ENCODE results near the gene PRKAG2. TPM values are rescaled to one million over a fixed set of nuclear protein-coding genes. Genes with fewer than 3 reads are reported as not detected.
A peak's percentile ranks its signal among the peaks of the same experiment; 100 is the strongest.

The PRKAG2 gene
- total and polyA plus RNA-seq, 2 of the 8 experiments (the other 6 are each of a cell fraction or from before 2014, with no cell fraction given) = 7.5 to 18.1 TPM

GRCh38 chr7:151871904-151872303 is 5.0 kb downstream of the PRKAG2 start:
- H3K18ac ChIP-seq (ENCODE audit: extremely low read depth, low read length) = no peak overlapping the region
- POLR2A ChIA-PET (ENCODE audit: partially characterized antibody) = no interaction called here
- no peak overlapping the region for H2BK20ac ChIP-seq (ENCODE audit: low read length)
- H3K4me1 ChIP-seq (replicated peaks in 1 of 4; ENCODE audit: control insufficient read depth in 3 of 4, insufficient read depth in 4 of 4, low read length in 3 of 4) = peaks cover 0 to 12% (median 3%) of the 10 kb centered on the region in 4 experiments; a peak in 6 of 7 replicates
- H4K5ac ChIP-seq (ENCODE audit: insufficient read length, low read depth, low read length) = no peak overlapping the region
- no peak for FAIRE-seq
- no peak overlapping the region for H4K91ac ChIP-seq (replicated peaks; ENCODE audit: insufficient read length, low read length)
- no peak overlapping the region for H3K56ac ChIP-seq (replicated peaks; ENCODE audit: insufficient read length, low read depth, low read length)
- H4K8ac ChIP-seq (ENCODE audit: extremely low read depth, insufficient read depth, low read length) = no peak overlapping the region
- no peak overlapping the region for H2BK120ac ChIP-seq (replicated peaks; ENCODE audit: low read depth, low read length)
- H3K79me2 ChIP-seq (ENCODE audit: control insufficient read depth in 1 of 2, insufficient read depth in 2 of 2, low read length in 2 of 2) = no peaks in the 10 kb centered on the region
- no peak for DNase-seq (ENCODE audit: low read depth in 1 of 2, low spot score in 2 of 2)
- H2AK5ac ChIP-seq (ENCODE audit: low read depth, low read length) = no peak overlapping the region
- H2AFZ ChIP-seq (ENCODE audit: low read length) = no peak overlapping the region
- H3K9ac ChIP-seq (replicated peaks in 1 of 4; ENCODE audit: extremely low read depth in 1 of 4, low read depth in 3 of 4, low read length in 3 of 4) = no peak overlapping the region
- no peak overlapping the region for H3K4me3 ChIP-seq (ENCODE audit: extremely low read depth in 1 of 4, insufficient read depth in 2 of 4, low read depth in 3 of 4, low read length in 4 of 4)
- CTCF ChIA-PET (ENCODE audit: partially characterized antibody) = interaction anchor here (2.3 kb wide), 1 partner anchor 11 kb away, joined by 8 read pairs; no protein-coding TSS in a partner anchor
- H3K23ac ChIP-seq (ENCODE audit: insufficient read length) = no peak overlapping the region
- no peaks in the 10 kb centered on the region for H3K36me3 ChIP-seq (ENCODE audit: control insufficient read depth in 2 of 4, insufficient read depth in 4 of 4, low read length in 3 of 4)
- no peak overlapping the region for H3K4ac ChIP-seq (replicated peaks; ENCODE audit: insufficient read length, low read depth, low read length)
- H3K23me2 ChIP-seq (ENCODE audit: low read depth, low read length) = peaks cover 13% of the 10 kb centered on the region
- TF ChIP-seq, protein P1, sequence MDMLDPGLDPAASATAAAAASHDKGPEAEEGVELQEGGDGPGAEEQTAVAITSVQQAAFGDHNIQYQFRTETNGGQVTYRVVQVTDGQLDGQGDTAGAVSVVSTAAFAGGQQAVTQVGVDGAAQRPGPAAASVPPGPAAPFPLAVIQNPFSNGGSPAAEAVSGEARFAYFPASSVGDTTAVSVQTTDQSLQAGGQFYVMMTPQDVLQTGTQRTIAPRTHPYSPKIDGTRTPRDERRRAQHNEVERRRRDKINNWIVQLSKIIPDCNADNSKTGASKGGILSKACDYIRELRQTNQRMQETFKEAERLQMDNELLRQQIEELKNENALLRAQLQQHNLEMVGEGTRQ (IDR thresholded peaks at IDR 0.05; ENCODE audit: low read length) = no peak
- TF ChIP-seq RAD21 (IDR thresholded peaks at IDR 0.05 in 1 of 2, conservative IDR thresholded peaks at IDR 0.05 in 1 of 2; ENCODE audit: low read depth in 2 of 2, low read length in 2 of 2) (peak; percentile 36 to 58), POLR2AphosphoS5 (IDR thresholded peaks at IDR 0.05; ENCODE audit: low read depth, low read length) (no peak), HDAC2 (IDR thresholded peaks at IDR 0.05; ENCODE audit: borderline replicate concordance in 1 of 2, low read depth in 2 of 2, low read length in 2 of 2) (no peak)
- TF ChIP-seq, protein P2, sequence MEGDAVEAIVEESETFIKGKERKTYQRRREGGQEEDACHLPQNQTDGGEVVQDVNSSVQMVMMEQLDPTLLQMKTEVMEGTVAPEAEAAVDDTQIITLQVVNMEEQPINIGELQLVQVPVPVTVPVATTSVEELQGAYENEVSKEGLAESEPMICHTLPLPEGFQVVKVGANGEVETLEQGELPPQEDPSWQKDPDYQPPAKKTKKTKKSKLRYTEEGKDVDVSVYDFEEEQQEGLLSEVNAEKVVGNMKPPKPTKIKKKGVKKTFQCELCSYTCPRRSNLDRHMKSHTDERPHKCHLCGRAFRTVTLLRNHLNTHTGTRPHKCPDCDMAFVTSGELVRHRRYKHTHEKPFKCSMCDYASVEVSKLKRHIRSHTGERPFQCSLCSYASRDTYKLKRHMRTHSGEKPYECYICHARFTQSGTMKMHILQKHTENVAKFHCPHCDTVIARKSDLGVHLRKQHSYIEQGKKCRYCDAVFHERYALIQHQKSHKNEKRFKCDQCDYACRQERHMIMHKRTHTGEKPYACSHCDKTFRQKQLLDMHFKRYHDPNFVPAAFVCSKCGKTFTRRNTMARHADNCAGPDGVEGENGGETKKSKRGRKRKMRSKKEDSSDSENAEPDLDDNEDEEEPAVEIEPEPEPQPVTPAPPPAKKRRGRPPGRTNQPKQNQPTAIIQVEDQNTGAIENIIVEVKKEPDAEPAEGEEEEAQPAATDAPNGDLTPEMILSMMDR (IDR thresholded peaks at IDR 0.05; ENCODE audit: control extremely low read depth in 1 of 3, insufficient read depth in 1 of 3, low read depth in 1 of 3, low read length in 3 of 3) = peak; percentile 14 to 24 (median 20); a peak in 3 of 4 replicates
- TF ChIP-seq, protein P3, sequence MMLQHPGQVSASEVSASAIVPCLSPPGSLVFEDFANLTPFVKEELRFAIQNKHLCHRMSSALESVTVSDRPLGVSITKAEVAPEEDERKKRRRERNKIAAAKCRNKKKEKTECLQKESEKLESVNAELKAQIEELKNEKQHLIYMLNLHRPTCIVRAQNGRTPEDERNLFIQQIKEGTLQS (IDR thresholded peaks at IDR 0.05; ENCODE audit: insufficient read depth, low read depth, low read length) = no peak
- no peaks in the 10 kb centered on the region for H3K9me3 ChIP-seq (ENCODE audit: insufficient read depth in 2 of 2, low read depth in 1 of 2, low read length in 1 of 2)
- H2BK12ac ChIP-seq (ENCODE audit: low read depth, low read length) = no peak overlapping the region
- H3K27ac ChIP-seq (ENCODE audit: low read depth, low read length) = no peak overlapping the region
- H2BK15ac ChIP-seq (ENCODE audit: low read length) = no peak overlapping the region
- peaks cover 0 to 8% (median 2%) of the 10 kb centered on the region in 4 experiments; a peak in 4 of 7 replicates for H3K27me3 ChIP-seq (replicated peaks in 1 of 4; ENCODE audit: control insufficient read depth in 3 of 4, extremely low read depth in 1 of 4, insufficient read depth in 3 of 4, low read length in 3 of 4)
- no peak overlapping the region for H3K14ac ChIP-seq (ENCODE audit: insufficient read length)
- no peak overlapping the region for H2BK5ac ChIP-seq (ENCODE audit: low read depth, low read length)
- H3K79me1 ChIP-seq (ENCODE audit: low read depth, low read length) = no peaks in the 10 kb centered on the region
- 80% methylated on average over 7 of the region's 7 CpGs; no CpG with 5 or more reads in 1 of the 2 experiments for WGBS, 2 experiments (ENCODE audit: extremely low coverage in 1 of 2, insufficient coverage in 1 of 2, insufficient read length in 1 of 2, insufficient replicate concordance in 2 of 2, low coverage in 1 of 2, low lambda C conversion rate in 2 of 2, missing lambda C conversion rate in 1 of 2)
- no peaks in the 10 kb centered on the region for H4K20me1 ChIP-seq (replicated peaks in 1 of 2; ENCODE audit: control insufficient read depth in 1 of 2, insufficient read depth in 2 of 2, low read length in 2 of 2)
- no peak overlapping the region for H3K4me2 ChIP-seq (ENCODE audit: insufficient read depth in 1 of 2, low read depth in 2 of 2, low read length in 2 of 2)

Measured in H1 (cell line).